GM21723 (cell line): Measurements from ENCODE around the gene CAPN8.
"Not testable (repeated sequence)": the region's sequence is repeated elsewhere in the genome, so short reads cannot be mapped to it uniquely, and the experiment has no call there.

Source experiments
- ATAC-seq: cut with Tn5 transposase; IDR thresholded peaks from one replicate; pipeline ENCODE4 v1.9.1; 2021; ENCODE audit warnings: mild to moderate bottlenecking, moderate library complexity; ENCODE audit not compliant: unreplicated experiment

The CAPN8 gene

GRCh38 chr1:223534677-223535076, 130.8 kb downstream of the CAPN8 start:
- ATAC-seq: no peak

DNA sequence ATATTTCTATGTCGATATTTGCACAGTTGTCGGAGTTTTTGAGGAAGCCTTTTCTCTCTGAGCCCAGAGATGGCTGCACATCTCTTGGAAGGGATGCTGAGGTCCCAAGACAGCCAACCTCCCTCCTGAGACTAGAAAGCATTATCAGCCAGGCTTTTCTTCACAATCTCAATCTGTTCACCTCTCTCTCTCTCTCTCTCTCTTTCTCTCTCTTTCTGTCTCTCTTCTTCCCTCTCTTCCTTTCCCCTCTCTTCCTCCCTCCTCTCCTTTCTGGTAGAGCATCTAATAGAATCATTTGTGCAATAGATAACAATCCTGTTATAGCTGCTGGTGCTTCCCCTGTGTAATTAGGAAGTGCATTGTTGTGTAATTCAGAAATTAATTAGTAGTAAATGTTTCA, 131.8 kb downstream of the CAPN8 start:
- no peak for ATAC-seq

DNA sequence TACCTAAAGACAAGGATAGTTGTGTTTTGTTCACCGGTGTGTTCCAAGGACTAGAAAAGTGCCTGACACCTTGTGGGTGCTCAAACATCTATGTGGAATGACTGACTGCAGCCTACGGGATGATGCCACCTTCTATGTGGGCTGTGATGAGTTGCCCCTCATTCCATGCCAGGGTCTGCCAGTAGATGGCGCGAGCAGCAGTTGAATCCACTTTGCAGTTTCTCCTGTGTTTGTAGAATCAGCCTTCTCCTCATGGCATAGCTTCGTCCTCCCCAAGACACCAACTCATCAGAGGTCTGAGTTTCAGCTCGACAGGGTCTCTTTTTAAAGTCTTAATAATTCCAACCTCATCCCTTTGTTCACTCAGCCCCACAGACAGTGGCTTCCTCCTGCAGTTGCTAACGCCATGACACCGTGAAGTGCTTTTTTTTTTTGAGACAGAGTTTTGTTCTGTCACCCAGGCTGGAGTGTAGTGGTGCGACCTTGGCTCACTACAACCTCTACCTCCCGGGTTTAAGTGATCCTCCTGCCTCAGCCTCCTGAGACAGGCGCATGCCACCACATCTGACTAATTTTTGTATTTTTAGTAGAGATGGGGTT, 133.7 kb downstream of the CAPN8 start:
- no peak for ATAC-seq

GRCh38 chr1:223525957-223526356, 139.5 kb downstream of the CAPN8 start:
- ATAC-seq: peak; percentile 52

DNA sequence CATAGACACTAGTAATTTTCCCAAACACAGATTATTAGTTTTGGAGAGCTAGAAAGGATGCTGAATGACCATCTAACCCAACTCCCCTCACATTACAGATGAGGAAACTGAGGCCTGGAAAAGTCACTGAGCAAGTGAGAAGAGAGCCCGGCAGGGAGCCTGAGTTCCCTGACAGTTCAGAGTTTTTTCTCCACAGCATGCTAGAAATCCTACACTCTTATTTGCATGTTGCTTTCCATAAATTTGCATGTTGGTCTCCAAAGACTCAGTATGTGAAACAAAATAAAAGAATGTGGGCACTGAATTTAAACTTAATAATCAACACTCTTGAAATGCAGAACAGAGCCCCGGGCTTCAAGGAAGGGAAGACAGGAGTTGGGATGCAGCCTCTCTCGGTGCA, 140.0 kb downstream of the CAPN8 start:
- no peak for ATAC-seq

GRCh38 chr1:223524930-223525451, 140.5 kb downstream of the CAPN8 start:
- ATAC-seq: no peak

DNA sequence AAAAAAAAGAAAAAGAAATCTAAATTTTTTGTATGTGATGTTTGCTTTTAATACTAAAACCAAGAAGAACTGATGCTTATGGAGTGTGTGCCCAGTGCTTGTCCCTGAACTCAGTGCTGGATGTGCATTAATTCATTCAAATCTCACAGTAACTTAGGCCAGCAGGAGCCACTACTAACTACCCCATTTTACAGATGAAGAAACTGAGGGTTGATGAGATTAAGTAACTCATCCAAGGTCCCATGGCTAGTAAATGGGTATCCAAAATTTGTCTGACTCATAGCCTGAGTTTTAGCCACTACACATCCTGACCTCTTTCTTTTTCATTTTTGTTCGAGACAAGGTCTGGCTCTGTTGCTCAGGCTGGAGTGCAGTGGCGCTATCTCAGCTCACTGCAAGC, 144.4 kb downstream of the CAPN8 start:
- ATAC-seq: no peak

DNA sequence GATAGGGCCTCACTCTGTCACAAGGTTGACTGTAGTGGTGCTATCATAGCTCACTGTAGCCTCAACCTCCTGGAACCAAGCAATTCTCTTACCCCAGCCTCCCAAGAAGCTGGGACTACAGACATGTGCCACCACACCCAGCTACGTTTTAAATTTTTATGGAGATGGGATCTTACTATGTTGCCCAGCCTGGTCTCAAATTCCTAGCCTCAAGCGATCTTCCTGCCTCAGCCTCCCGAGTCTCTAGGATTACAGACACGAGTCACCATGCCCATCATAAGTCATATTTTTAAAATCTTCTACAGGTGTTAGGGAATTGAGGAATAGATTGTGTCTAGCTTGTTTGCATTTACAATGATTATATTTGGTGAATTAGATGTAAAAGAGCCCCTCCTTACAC, 145.3 kb downstream of the CAPN8 start:
- ATAC-seq: no peak

DNA sequence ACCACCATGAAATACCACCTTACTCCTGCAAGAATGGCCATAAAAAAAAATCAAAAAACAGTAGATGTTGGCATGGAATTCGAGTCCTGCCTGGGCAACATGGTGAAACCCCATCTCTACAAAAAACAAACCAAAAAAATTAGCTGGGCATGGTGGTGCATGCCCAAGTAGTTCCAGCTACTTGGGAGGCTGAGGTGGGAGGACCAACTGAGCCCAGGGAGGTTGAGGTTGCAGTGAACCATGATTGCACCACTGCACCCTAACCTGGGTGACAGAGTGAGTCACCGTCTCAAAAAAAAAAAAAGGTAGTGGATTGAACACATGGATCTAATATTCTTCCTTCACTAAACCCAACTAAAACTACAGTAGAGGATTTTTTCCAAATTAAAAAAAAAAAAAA, 146.4 kb downstream of the CAPN8 start:
- no peak for ATAC-seq

DNA sequence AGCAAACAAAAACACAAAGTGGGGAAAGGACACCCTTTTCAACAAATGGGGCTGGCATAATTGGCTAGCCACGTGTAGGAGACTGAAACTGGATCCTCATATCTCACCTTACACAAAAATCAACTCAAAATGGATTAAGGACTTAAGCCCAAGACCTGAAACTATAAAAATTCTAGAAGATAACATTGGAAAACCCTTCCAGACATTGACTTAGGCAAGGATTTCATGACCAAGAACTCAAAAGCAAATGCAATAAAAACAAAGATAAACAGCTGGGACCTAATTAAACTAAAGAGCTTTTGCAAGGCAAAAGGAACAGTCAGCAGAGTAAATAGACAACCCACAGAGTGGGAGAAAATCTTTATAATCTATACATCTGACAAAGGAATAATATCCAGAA, 146.9 kb downstream of the CAPN8 start:
- ATAC-seq: not testable (repeated sequence)

- no peak for ATAC-seq
Observed at GRCh38 chr1:223515926-223516325, 149.6 kb downstream of the CAPN8 start.

DNA sequence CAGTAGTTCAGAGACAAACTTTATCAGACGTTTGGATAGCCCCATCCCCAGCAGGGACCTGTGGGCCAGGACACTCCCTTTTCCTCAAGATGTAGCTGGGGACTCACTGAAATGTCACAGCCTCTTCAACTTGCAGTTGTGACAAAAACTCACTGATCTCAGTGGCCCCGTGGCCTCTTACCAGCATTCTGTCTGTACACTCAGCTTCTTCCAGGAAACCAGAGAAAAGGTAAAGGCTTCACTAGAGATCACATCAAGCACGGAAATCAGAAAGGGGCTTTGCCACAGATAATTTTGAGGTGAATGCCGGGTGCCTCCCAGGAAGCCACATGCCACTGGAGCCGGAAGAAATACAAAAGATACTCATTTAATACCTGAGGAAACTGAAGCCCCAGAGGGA, 150.1 kb downstream of the CAPN8 start:
- ATAC-seq: no peak

GRCh38 chr1:223514644-223515043, 150.9 kb downstream of the CAPN8 start:
- ATAC-seq: no peak

GRCh38 chr1:223513309-223513708, 152.2 kb downstream of the CAPN8 start:
- ATAC-seq: no peak

- ATAC-seq: no peak
Observed at GRCh38 chr1:223512057-223512456, 153.4 kb downstream of the CAPN8 start.

DNA sequence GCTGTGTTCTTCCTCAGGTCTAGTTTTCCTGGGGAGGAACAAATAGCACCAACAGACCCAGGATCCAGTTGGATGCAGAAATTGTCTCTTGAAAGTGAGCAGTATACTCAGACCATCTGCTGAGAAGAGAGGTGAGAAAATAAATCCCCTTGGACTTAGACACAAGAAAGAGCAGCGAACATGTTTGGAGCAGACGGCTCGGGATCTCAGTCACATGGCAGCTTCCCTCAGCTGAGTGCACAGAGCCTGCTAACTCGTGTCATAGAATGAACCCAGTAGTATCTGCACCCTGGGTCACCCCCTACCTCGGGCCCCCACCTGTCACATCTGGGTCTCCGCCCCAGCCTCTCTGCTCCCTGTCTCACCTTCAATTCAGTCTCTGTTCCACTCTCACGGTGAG, 156.7 kb downstream of the CAPN8 start:
- no peak for ATAC-seq

GRCh38 chr1:223504741-223505140, 160.8 kb downstream of the CAPN8 start:
- no peak for ATAC-seq

GRCh38 chr1:223503348-223503747, 162.2 kb downstream of the CAPN8 start:
- no peak for ATAC-seq

DNA sequence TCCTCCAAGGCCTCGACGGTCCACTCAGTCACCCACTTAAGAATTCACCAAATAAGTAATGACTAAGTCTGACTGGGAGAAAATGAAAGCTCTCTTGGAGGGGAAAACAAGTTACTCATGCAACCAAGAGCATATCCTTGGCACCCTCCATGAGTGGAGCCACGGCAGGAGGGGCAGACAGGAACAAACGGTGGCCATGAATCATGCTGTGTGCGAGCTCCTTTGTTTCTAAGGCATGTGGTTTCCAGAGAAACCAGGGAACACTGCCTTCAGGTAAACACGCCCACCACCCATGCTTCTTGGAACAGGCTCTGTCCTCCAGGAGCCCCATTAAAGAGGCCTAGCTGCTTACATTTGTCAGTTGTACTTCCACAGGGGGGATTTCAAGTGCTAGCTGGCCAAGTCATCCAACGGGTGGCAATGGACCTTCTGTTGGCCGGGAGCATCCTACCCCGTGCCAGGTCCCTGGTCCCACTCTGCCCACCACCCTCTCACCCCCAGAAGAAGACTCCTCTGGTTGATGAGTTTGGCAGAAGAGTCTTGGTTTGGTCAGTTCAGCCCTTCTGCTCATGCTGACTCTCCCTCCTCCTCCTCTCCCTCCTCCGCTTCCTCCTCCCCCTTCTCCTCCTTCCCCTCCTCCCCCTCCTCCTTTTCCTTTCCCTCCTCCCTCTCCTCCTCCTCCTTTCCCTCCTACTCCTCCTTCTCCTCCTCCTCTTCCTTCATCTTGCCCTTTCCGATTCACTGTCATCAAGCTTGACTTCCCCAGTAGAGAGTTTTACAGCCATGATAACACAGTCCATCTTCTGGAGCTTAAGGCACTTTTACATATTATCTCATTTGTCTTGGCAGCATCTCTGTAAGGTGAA, 164.7 kb downstream of the CAPN8 start:
- ATAC-seq: no peak

DNA sequence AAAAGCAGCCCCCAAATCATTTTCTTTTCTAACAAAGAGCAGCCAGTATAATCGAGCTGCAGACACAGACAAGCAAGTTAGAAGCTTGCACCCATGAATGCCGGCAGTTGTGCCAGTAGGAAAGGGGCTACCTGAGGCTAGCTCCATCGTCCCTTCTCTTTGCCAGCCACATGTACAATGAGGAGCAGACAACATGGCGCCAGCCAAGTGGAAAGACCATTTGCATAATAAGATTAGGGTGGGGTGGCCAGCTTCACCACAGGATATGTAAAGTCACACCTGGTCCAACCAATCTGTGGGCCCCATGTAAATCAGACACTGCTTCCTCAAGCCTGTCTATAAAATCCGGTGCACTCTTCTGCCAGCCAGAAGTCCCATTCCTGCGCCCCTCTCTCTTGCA, 168.6 kb downstream of the CAPN8 start:
- no peak for ATAC-seq

DNA sequence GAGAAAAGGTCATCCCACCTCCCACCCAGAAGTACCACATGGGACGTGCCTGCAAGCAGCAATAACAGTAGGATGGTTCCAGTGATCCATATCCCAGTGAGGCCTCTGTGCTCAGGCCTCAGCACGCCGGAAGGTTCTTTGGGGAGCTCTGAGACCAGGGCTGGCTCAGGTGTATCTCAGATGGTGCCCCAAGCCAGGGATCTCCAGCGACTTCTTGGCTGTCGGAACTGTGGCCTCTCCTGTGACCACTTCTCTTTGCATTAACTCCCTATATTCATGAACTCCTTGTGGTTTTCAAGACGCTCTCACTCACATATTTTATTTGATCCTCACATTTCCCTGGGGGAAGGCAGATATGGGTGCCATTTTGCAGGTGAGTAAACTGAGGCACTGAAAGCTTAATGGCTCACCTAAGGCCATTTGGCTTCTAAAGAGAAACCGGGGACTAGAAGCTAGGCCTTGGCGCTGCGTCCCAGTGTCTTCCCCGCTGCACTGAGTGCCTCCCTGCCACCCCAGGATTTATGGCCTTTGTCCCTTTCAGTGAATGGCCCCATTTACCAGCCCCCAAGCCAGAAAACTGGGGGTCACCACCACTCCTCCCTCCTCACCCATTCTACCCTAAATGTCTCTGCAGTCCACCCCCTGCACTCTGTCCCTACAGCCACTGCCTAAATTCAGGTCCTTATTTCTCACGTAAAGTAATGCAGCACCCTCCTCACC, 170.4 kb downstream of the CAPN8 start:
- ATAC-seq: no peak

DNA sequence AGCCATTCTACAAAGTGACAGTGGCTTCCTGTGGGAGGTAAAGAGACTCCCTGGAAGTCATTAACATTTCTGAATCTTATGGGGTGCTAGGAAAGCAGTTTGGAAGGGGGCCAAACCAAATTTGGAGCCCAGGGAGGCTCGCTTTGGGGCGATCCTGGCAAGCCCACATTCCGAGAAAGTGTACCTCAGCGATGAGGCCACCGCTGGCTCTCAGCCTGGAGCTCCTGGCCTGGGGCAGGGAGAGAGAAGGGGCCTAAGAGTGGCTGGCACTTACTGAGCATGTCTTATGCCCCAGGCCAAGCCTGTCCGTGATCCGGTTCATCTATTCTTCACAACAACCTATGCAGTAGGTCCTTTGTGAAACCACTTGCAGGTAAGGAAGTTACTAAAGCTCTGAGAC, 173.5 kb downstream of the CAPN8 start:
- no peak for ATAC-seq
